Glomerular endothelial cell (primary cell): ENCODE data around the gene SPAST. TPM values are rescaled to one million over a fixed set of nuclear protein-coding genes. Genes with fewer than 3 reads are reported as not detected.
"Not testable (repeated sequence)": the region's sequence is repeated elsewhere in the genome, so short reads cannot be mapped to it uniquely, and the experiment has no call there.

Experiments
- DNase-seq: peaks from one replicate; pipeline ENCODE4 v3.0.0-alpha.2; 2011; ENCODE audit warnings: low read depth, low spot score; ENCODE audit errors: extremely low read depth
- total RNA-seq: library from RNA; depleted of rRNA; stranded (reverse); fragments of >200 nt; gene quantifications from 2 replicates; pipeline ENCODE4 v1.2.3, GENCODE V29; 2015

Gene SPAST, protein sequence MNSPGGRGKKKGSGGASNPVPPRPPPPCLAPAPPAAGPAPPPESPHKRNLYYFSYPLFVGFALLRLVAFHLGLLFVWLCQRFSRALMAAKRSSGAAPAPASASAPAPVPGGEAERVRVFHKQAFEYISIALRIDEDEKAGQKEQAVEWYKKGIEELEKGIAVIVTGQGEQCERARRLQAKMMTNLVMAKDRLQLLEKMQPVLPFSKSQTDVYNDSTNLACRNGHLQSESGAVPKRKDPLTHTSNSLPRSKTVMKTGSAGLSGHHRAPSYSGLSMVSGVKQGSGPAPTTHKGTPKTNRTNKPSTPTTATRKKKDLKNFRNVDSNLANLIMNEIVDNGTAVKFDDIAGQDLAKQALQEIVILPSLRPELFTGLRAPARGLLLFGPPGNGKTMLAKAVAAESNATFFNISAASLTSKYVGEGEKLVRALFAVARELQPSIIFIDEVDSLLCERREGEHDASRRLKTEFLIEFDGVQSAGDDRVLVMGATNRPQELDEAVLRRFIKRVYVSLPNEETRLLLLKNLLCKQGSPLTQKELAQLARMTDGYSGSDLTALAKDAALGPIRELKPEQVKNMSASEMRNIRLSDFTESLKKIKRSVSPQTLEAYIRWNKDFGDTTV
- total RNA-seq, result 18.3 and 19.9 TPM in 2 replicates

DNA sequence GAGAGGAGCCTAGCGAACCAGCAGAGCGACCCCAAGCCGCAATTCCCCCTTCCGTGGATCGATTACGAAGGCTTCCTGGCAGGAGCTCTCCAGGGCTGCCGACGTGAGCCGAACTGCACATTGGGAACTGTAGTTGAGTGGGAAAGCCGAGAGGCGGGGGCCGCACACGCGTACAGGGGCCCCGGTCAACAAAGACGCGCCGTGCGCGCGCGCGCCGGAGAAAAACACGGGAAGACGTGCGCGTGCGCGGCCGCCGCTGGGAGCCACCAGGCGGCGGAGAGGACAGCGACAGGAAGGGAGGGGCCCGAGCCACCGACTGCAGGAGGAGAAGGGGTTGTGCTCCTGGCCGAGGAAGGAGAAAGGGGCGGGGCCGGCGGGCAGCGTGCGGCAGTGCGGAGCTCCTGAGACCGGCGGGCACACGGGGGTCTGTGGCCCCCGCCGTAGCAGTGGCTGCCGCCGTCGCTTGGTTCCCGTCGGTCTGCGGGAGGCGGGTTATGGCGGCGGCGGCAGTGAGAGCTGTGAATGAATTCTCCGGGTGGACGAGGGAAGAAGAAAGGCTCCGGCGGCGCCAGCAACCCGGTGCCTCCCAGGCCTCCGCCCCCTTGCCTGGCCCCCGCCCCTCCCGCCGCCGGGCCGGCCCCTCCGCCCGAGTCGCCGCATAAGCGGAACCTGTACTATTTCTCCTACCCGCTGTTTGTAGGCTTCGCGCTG lies at the start of gene SPAST:
SPAST (plus strand) TSS at position 247 of the 711 bp plus-strand sequence; CDS start at position 523, 276 bp downstream.
- DNase-seq, result peak; percentile 69

DNA sequence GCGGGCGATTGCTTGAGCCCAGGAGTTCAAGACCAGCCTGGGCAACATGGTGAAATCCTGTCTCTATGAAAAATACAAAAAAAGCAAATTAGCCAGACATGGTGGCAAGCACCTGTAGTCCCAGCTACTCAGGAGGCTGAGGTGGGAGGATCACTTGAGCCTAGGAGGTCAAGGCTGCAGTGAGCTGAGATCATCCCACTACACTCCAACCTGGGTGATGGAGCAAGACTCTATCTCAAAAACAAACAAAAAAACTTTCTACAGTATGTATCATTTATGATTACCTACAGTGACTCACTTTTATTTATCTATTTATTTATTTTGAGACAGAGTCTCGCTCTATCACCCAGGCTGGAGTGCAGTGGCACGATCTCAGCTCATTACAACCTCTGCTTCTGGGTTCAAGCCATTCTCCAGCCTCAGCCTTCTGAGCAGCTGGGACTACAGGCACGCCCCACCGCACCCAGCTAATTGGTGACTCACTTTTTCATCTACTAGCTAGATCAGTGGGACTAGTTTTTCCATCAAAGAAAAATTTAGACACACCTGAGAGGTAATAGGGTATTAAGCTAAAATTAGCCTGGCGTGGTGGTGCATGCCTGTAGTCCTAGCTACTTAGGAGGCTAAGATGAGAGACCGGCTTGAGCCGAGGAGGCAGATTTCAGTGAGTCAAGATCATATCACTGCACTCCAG lies 44.4 kb upstream of the SPAST start:
- DNase-seq, result not testable (repeated sequence)

DNA sequence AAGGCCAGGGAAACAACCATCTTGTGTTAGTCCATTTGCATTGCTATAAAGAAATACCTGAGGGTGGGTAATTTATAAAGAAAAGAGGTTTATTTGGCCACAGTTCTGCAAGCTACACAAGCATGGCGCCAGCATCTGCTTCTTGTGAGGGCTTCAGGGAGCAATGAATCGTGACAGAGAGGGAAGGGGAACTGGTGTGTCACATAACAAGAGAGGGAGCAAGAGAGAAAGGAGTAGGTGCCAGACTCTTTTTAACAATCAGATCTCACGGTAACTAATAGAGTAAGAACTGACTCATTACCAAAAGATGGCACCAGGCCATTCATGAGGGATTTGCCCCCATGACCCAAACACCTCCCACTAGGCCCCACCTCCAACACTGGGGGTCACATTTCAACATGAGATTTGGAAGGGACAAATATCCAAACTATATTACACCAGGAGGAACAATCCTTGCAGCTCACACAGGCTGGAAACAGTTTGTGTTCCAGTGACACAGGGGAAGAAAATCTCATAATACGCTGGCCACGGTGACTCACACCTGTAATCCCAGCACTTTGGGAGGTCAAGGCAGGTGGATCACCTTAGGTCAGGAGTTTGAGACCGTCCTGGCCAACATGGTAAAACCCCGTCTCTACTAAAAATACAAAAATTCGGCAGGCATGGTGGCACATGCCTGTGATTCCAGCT lies 29.0 kb upstream of the SPAST start:
- not testable (repeated sequence) for DNase-seq

DNA sequence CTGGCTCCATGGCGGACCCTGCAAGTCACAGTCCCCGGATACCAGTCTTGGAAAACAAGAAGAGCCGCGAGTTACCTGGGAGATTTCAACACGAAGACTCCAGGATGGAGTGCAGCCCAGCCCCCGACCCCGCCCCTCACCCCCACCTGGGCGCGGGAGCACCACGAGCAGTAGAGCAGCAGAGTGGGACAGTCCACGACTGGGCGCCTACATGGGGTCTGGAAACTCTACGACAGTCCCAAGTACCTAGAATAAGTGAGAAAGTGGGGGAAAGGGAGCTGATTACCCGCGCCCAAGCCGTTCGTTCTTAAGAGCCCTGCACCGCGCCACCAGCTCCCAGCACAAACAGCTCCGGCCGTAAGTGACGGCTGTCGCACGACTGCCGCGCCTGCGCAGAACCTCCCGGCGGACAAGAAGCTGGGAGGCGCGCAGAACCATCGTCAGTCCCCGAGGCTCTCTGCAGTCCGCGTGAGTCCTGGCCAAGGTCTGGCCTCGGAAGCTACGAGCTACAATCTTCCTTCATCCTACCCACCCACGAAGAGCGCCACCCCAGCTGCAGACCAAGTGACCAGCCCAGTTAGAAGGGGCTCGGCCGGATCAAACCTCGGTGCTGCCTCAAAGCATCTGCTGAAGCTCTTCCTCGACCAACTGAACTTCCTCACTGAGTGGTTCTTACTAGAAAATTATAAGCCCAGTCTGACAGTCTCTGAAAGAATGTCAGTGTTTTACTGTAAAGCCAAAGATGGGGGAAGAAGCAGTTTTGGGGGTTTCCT lies 23.7 kb upstream of the SPAST start, which contains the start of gene DPY30:
DPY30 (minus strand) TSS at position 359 of the 773 bp plus-strand sequence; CDS start at position 10, 349 bp downstream.
- DNase-seq, result peak; percentile 62

DNA sequence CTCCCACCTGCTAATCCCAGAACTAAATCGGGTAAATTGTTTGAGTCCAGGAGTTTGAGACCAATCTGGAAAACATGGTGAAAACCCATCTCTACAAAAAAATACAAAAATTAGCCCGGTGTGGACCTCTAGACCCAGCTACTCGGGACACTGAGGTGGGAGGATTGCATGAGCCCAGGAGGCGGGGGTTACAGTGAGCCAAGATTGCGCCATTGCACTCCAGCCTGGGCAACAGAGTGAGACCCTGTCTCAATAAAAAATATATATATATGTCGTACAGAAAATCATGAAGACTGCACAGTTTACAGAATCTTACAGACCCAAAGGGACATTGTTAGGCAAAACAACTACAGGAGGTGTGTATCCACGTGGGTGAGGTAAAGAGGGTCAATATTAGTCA lies 19.8 kb upstream of the SPAST start:
- no peak for DNase-seq

DNA sequence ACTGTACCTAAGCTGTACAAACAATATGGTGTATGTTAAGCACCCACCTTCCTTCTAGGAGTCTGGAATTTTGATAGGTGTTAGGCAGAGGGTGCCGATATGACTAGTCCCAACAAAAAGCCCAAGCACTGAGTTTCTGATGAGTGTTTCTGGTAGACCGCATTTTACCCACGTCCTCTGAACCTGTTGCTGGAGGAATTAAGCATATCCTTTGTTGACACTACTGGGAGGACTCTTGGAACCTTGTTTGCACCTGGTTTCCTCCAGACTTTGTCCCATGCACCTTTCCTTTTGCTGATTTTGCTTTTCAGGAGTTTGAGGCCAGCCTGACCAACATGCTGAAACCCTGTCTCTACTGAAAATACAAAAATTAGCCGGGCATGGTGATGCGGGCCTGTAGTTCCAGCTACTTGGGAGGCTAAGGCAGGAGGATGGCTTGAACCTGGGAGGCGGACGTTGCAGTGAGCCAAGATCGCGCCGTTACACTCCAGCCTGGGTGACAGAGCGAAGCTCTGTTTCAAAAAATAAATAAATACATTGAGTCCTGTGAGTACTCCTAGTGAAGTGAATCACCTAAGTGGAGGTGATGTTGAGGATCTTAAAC lies 11.4 kb upstream of the SPAST start:
- no peak for DNase-seq

DNA sequence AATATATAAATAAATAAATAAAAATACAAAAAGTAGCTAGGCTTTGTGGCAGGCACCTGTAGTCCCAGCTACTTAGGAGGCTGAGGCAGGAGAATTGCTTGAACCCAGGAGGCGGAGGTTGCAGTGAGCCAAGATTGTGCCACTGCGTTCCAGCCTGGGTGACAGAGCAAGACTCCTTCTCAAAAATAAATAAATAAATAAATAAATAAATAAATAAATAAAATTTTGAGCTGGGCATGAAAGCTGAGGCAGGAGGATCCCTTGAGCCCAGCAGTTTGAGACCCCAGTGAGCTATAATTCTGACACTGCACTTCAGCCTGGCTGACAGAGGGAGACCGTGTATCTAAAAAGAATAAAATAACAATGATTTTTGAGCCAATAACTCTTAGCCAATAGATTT lies 8.8 kb upstream of the SPAST start:
- not testable (repeated sequence) for DNase-seq

DNA sequence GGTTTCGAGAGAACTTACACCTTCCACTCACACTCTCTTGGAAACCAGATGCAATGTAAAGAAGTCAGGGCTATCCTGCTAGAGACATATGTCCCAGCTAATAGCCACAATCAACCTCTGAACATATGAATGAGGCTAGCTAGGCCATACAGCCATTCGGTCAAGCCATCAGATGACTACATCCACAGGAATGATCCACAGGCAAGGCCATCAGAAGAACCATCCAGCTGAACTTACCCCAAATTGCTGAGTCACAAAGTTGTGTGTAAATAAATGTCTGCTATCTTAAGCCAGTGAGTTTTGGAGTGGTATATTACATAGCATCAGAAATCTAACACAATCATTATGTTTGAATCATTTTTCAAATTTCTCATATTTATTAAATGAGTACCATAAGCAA lies 5.2 kb upstream of the SPAST start:
- no peak for DNase-seq

DNA sequence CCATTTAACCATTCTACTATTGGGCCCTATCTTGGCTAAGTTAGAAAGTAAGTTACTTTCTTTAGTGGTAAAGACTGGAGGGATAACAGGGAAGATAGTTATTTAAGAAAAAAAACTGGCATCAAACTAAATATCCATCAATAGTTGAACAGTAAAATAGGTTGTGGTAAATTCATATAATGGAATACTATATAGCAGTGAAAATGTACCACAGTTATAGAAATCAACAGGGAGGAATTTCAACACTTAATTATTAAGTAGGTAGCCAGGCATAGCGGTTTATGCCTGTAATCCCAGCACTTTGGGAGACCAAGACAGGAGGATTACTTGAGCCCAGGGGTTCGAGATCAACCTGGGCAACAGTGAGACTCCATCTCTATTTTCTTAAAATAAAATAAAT lies 3.1 kb upstream of the SPAST start:
- no peak for DNase-seq

DNA sequence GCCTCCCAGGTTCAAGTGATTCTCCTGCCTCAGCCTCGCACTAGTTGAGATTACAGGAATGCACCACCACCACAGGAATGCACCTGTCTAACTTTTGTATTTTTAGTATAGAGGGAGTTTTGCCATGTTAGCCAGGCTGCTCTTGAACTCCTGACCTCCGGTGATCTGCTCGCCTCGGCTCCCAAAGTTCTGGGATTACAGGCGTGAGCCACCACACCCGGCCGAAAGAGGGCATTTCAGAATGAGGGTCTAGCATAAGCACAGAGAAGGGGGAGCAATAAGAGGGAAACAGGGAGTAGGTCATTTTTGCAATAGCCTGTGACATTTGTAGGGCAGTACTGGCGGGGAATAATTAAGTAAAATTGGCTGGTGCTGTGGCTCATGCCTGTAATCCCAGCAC lies 1.9 kb upstream of the SPAST start:
- DNase-seq, result no peak

DNA sequence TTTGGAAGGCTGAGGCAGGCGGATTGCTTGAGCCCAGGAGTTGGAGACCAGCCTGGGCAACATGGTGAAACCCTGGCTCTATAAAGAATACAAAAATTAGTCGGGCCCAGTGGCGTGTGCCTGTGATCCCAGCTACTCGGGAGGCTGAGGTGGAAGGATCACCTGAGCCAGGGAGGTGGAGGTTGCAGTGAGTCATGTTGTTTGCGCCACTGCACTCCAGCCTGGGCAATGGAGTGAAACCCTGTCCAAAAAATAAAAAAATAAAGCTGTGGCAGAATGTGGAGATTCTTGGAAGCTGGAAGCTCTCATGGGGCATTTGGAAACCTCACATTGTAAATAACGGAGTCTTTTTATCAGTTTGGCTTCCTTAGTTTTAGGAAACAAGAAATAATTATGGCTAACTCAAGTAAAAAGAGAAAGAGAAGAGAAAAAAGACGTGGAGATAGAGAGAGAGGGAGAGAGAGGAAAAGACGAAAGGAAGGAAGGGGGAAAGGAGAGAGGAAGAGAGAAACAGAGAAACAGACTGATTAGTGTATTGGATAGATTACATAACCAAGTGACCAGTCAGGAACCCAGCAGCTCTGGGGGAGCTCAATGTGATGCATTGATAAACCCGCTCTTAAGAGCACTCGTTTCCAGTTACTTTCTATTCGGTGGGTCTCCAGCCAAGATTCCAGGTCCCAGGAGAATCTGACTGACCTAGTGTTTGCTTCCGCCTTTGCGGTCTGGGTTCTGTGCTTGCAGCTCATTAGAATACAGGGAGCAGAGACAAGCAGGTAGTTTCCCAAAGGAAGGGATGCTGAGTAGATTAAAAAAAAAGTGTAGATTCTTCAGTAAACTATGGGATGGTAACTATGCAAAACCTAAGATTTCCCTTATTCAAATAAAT lies 1.1 kb upstream of the SPAST start:
- DNase-seq, result no peak

DNA sequence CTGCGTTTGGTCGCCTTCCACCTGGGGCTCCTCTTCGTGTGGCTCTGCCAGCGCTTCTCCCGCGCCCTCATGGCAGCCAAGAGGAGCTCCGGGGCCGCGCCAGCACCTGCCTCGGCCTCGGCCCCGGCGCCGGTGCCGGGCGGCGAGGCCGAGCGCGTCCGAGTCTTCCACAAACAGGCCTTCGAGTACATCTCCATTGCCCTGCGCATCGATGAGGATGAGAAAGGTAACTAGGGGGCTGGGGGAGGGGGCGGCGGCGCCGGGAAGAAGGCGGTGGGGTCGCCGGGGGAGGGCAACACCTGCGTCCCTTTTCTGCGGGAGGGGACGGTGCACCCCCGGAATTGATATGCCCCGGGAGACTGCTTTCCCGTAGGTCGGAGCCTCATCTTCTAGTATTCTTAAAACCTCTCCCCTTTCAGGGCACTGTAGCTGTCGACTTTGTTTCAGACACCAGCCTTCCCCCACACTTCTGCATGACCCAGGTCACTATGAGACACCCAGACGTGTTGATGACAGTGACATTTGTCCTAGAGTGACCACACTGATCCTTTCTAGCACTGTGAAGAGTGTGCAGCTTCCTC lies 755 bp downstream of the SPAST start:
- DNase-seq, result no peak

DNA sequence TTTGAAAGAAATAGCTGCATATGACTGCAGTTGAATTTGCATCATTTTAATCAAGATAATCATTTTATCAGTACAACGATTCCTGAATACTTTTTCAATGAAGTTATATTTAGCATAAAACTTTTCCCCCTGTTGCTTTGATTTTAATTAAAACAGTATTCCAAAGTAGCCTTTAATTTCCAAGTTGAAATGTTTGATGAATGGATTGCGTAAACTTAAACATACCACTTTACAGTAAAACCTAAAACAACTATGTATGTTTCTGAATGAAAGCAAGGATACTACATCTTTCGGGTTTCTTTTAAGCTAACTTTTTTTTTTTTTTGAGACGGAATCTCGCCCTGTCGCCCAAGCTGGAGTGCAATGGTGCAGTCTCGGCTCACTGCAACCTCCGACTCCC lies 1.4 kb downstream of the SPAST start:
- DNase-seq, result no peak

DNA sequence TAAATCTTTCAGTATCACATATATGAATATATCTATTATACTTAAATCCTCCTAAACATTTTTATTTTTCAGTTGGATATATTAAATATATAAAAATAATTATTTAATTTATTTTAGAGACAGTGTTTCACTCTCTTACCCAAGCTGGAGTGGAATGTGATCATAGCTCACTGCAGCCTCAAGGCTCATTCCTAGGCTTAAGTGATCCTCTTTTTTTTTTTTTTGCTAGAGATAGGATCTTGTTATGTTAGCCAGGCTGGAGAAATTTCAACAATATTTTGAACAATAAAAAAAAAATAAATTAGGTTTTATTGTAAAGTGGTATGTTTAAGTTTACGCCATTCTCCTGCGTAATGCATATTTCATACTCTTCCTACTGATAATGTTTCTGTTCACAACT lies 4.2 kb downstream of the SPAST start:
- DNase-seq, result no peak

DNA sequence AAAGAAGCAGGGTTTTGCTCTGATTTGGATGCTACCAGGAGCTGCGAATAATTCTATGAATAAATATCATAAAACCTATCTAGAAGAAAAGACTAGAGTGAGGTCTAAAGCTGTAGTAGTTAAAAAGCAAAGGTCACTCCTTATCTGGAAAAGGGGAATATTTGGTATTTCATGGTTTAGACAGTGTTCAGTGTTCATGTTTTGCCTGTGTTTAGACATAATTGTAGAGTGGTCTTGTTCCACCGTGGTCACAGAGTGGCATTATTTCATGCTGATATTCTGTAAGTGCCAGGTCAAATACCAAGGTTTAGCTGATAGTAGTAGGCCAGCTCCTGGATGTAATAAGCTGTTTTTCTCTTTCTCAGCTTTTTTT lies 10.8 kb downstream of the SPAST start:
- no peak for DNase-seq

DNA sequence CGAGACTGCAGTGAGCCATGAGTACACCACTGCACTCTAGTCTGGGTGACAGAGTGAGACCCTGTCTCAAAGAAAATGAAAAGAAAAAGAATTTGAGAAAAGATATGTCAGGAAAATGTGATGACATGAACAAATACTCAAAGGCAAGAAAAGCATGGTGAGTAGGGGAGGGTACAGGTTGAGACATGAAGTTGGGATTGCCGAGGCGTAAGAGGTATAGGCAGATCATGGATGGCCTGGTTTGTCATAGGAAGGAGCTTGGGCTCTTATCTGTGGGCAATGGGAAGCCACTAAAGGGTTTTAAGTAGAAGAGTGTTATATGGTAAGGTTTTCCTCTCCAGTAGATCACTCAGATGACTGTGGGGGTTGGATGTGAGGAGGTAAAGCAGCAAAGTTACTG lies 32.3 kb downstream of the SPAST start:
- DNase-seq, result no peak

DNA sequence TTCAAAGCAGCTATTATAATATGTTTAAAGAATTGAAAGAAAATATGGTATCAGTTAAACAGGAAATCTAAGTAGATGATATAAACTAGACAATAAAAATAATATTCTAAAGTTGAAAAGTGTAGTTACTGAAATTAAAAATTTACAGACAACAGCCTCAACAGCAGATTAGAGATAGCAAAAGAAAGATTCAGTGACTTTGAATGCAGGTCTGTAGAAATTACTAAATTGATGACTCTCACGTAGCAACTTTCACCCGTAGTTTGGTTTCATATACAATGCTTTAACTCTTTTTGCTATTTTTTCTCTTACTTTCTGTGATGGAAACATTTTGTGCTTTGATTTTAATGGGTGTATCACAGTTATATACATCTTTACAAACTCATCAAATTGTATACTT lies 44.8 kb downstream of the SPAST start:
- no peak for DNase-seq

DNA sequence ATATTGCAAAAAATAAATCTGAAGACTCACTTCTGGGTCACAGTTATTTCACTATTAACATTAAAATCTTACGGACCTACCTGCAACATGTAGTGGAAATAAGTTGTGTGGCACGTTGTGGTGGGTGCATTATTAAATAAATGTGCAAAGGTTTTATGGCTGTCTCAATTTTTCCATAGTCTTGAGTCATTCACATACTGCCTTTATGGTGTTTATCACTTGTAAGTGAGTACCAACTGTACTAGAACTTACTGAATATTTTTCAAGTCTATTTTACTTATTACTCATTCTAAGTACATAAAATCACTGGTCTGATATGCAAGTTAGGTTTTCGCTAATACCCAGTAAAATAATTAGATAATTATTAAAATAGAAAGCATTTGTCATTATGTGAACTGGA lies 54.7 kb downstream of the SPAST start:
- no peak for DNase-seq
